Cortex of kidney (tissue), 1 donor: ENCODE data around the gene ARHGAP9.
"Not testable (repeated sequence)": the region's sequence is repeated elsewhere in the genome, so short reads cannot be mapped to it uniquely, and the experiment has no call there.

Experiments
- DNase-seq: peaks from one replicate; lab custom pipeline; 2025; lab: John Stamatoyannopoulos, UW

Gene ARHGAP9

DNA sequence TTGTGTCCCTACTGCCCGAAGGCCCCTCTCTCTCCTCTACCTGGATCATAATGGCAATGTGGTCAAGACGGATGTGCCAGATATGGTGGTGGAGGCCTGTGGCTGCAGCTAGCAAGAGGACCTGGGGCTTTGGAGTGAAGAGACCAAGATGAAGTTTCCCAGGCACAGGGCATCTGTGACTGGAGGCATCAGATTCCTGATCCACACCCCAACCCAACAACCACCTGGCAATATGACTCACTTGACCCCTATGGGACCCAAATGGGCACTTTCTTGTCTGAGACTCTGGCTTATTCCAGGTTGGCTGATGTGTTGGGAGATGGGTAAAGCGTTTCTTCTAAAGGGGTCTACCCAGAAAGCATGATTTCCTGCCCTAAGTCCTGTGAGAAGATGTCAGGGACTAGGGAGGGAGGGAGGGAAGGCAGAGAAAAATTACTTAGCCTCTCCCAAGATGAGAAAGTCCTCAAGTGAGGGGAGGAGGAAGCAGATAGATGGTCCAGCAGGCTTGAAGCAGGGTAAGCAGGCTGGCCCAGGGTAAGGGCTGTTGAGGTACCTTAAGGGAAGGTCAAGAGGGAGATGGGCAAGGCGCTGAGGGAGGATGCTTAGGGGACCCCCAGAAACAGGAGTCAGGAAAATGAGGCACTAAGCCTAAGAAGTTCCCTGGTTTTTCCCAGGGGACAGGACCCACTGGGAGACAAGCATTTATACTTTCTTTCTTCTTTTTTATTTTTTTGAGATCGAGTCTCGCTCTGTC is 22.8 kb downstream of the ARHGAP9 start:
- no peak for DNase-seq

DNA sequence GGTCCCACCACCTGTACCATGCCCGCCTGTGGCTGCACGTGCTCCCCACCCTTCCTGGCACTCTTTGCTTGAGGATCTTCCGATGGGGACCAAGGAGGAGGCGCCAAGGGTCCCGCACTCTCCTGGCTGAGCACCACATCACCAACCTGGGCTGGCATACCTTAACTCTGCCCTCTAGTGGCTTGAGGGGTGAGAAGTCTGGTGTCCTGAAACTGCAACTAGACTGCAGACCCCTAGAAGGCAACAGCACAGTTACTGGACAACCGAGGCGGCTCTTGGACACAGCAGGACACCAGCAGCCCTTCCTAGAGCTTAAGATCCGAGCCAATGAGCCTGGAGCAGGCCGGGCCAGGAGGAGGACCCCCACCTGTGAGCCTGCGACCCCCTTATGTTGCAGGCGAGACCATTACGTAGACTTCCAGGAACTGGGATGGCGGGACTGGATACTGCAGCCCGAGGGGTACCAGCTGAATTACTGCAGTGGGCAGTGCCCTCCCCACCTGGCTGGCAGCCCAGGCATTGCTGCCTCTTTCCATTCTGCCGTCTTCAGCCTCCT is 23.4 kb downstream of the ARHGAP9 start:
- no peak for DNase-seq

DNA sequence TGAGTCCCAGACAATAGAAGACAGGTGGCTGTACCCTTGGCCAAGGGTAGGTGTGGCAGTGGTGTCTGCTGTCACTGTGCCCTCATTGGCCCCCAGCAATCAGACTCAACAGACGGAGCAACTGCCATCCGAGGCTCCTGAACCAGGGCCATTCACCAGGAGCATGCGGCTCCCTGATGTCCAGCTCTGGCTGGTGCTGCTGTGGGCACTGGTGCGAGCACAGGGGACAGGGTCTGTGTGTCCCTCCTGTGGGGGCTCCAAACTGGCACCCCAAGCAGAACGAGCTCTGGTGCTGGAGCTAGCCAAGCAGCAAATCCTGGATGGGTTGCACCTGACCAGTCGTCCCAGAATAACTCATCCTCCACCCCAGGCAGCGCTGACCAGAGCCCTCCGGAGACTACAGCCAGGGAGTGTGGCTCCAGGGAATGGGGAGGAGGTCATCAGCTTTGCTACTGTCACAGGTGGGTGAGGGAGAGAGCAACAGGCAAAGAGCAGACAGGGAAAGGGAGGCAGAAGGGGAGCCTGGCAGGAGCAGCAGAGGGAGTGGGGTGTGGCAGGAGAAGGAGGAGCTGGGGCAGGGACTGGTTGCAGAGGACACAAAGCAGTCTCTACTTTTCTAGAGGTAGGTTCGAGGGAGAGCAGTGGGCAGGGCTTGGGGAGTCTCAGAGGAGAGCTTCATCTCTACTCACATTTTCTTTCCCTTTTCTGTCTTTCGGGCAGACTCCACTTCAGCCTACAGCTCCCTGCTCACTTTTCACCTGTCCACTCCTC is 24.1 kb downstream of the ARHGAP9 start:
- DNase-seq: no peak

DNA sequence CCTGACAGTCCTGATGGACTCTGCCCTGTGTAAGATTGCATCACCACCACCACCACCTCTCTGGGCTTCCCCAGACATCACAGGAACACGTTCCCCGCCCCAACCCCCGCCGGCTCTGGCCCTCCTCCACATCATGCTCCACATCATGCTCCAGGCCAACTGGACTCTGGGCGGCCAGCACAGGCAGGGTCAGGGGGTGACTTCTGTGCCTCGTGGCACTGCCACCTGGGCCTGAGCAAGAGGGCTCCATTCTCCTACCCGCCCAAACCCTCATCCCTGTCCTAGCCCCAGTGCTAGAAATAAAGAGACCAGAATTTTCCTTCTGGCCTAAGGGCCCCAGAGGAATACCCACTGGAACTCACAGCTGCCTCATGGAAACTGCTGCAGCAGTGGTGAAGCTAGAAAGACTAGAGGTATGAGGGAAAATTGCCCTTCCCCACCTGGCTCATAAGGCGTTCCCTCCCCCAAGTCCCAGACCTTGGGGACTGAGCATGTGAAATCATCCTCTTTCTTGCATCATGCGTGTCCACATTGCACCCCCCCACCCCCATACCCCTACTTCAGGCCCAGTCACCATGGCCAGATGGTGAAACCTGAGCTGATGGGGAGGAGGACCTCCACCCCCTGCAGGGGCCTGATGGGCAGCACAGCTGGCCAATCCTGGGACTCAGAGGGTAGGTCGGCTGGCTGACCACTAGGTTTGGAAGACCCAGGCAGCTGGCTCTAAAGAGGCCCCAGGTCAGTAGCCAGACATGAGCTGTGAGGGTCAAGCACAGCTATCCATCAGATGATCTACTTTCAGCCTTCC is 24.9 kb downstream of the ARHGAP9 start, which contains the start of gene INHBE:
Gene INHBE, plus strand, starts transcription at position 742 of the 808 bp plus-strand sequence. CDS start 230 bp downstream, outside the sequence.
- no peak for DNase-seq

DNA sequence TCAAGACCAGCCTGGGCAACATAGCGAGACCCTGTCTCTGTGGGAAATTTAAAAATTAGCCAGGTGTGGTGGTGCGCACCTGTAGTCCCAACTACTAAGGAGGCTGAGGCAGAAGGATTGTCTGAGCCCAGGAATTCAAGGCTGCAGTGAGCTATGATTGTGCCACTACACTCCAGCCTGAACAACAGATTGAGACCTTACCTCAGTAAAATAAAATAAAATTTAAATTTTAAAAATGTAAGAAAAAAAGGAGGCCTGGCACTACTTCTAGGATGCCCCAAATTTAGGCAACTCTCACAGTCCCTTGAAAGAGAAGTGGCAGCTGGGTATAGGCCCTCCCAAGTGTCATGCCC is 25.5 kb downstream of the ARHGAP9 start:
- no peak for DNase-seq

DNA sequence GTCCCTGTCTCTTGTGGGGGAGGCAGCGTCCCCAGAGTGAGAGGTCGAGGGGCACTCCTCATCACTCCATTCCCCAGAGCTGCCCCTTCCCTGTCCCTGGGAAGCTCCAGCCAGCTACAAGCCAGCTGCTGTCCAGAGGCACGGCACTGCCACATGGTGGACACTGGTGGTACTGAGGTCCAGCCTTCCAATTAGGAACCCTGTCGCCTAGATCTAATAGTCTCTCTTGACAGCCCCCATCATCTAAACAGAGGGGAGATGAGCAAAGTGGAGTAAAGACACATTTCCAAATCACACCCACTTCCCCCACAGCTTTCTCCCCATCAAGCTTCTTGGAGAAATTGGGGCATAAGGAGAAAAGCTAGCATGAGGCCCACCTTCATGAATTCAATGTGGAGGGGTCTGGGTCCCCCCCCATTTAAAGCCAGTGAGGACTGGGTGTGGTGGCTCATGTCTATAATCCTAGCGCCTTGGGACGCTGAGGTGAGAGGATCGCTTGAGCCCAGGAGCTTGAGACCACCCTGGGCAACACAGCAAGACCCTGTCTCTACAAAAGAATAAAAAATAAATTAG is 26.6 kb downstream of the ARHGAP9 start:
- no peak for DNase-seq

DNA sequence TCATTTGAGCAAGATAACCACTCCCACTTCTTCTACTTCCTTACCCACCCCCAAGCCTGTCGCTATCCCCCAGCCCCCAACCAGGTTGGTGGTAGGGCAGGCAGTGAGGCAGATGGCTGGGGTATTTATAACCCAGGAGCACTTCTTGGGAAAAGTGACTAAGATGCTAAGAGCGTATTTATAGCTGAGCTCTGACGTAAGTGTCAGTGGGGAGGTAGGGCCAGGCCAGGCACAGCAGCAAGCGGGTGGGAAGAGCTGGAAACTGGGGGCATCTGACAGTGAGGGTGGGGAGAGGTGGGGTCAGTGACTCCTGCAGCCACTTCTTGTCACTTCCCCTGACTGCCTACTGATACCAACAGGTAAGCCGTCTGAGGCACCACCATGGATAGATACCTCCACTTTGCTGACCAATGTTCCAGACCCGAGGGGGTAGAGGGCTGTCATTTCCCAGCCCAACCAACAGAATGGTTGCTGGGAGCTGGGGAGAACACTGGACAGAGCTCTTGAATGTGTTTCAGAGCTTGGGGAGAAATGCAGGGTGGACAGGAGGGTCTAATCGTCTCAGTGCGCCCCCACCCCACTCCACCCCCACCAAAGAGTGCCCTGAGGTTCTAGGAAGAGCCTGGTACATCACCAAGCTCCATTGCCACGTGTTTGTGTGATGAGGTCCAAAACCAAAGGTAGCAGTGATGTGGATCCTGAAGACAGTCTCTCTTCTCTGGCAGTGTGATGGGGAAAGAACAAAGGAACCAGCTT is 27.3 kb downstream of the ARHGAP9 start:
- DNase-seq: no peak

DNA sequence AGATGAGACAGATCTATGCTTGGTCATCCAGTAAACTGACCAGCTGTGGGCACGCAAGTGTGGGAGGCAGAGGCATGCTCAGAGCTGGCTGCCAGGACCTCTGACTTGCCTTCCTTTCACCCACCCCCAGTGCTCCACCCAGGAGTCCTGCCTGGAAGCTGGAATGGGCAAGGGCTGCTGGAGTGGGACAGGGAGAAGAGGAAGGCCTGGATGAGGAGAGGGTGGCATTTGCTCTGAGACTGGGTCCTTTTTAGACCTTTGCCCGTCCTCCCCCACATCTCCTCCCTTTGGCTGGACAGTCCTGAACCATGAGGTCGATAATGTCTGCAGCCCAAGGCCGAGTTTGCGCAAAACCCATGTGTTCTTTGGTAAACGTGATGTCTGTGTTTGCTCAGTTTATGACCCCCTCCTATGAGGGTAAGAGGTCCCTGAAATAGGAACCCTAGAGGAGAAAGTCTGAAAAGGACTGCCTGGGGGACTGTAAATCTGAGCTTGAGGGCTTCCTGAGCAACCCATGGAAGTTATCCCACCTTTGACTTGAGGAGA is 28.4 kb downstream of the ARHGAP9 start:
- no peak for DNase-seq

DNA sequence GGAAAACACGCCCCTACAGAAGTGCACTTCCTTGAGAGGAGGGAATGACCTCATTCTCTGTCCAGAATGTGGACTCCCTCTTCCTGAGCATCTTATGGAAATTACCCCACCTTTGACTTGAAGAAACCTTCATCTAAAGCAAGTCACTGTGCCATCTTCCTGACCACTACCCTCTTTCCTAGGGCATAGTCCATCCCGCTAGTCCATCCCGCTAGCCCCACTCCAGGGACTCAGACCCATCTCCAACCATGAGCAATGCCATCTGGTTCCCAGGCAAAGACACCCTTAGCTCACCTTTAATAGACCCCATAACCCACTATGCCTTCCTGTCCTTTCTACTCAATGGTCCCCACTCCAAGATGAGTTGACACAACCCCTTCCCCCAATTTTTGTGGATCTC is 29.6 kb downstream of the ARHGAP9 start:
- no peak for DNase-seq

DNA sequence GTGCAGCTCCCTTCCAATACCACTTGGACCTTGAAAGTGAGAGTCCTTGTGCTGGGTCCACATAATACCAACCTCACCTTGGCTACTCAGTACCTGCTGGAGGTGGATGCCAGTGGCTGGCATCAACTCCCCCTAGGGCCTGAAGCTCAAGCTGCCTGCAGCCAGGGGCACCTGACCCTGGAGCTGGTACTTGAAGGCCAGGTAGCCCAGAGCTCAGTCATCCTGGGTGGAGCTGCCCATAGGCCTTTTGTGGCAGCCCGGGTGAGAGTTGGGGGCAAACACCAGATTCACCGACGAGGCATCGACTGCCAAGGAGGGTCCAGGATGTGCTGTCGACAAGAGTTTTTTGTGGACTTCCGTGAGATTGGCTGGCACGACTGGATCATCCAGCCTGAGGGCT is 30.3 kb downstream of the ARHGAP9 start:
- no peak for DNase-seq

DNA sequence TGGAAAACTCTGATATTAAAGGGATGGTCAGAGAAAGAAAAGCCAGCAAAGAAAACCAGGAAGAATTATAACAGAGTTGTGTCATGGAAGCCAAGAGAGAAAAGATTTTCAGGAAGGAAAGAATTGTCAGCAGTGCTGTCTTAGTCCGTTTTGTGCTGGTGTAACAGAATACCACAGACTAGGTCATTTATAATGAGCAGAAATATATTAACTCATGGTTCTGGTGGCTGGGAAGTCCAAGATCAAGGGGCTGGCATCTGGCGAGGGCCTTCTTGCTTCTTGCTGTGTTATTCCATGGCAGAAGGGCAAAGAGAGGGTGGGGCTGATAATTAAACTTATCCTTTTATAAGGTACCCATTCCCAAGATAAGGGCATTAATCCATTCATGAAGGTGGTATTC is 31.0 kb downstream of the ARHGAP9 start:
- no peak for DNase-seq

DNA sequence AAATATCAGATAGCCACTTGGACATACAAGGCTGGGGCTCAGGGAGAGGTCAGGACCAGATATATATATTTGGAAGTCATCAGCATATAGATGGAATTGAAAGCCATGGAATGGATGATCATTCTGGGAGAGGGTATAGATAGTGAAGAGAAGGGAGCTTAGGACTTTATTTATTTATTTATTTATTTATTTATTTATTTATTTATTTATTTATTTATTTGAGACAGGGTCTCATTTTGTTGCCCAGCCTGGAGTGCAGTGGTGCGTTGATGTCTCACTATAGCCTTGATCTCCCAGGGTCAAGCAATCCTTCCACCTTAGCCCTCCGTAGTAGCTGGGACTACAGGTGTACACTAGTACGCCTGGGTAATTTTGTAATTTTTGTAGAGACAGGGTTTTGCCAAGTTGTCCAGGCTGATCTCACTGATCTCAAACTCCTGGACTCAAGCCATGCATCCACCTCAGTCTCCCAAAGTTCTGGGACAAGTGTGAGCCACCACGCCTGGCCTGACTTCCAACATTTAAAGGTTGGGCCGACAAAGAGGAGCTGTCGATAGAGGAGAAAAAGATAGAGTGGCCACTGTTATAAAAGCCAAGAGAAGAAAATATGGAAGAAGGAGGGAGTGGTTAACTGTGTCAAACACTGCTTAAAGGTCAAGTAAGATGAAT is 33.2 kb downstream of the ARHGAP9 start:
- no peak for DNase-seq

DNA sequence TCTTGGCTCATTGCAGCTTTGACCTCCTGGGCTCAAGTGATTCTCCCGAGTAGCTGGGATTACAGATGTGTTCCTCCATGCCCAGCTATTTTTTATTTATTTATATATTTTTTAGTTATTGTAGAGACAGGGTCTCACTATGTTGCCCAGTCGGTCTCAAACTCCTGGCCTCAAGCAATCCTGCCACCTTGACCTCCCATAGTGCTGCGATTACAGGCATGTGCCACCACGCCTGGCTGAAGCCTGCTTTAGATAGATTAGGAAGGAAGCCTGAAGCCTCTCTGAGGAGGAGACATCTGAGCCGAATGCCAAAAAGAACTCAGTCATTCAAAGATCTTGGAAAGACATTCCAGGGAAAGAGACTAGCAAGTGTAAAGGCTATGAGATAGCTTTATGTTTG is 34.9 kb downstream of the ARHGAP9 start:
- no peak for DNase-seq

DNA sequence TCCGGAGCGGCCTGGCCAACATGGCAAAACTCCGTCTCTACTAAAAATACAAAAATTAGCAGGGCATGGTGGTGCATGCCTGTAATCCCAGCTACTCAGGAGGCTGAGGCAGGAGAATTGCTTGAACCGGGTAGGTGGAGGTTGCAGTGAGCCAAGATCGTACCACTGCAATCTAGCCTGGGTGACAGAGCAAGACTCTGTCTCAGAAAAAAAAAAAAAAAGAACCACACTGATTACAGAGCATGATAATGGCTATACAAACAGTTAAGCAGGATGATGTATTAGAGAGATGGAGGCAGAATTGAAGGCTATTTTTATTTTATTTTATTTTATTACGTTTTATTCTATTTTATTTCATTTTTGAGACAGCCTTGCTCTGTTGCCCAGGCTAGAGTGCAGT is 35.3 kb downstream of the ARHGAP9 start:
- DNase-seq: not testable (repeated sequence)

DNA sequence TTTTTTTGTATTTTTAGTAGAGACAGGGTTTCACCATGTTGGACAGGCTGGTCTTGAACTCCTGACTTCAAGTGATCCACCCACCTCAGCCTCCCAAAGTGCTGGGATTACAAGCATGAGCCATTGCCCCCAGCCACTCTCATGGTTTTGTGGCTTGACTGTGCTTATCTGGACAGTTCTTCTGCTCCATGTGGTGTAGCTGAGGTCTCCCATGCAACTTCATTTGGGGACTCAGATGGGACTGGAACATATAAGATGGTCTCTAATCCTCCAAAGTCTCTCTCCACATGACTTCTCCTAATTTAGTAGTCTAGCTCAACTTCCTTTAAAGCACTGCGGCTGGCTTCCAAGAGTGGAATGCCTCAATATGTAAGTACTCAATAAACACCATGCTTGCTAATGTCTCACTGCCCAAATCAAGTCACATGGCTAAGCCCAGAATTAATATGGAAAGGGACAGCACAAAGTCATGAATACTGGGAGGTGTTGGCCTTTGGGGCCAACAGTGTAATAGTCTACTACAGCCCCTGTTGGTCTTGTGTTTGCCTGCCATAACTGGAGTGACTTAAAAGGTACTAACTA is 37.7 kb downstream of the ARHGAP9 start:
- DNase-seq: no peak

DNA sequence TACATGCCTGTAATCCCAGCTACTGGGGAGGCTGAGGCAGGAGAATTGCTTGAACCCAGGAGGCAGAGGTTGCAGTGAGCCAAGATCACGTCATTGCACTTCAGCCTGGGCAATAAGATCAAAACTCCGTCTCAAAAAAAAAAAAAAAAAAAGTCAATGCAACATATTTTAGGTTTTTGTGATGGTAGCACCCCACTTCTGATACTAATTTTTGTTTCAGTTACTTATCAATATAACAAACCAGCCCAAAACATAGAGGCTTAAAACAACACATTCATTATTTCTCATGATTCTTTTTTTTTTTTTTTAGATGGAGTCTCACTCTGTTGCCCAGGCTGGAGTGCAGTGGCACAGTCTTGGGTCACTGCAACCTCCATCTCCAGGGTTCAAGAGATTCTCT is 38.3 kb downstream of the ARHGAP9 start:
- DNase-seq: not testable (repeated sequence)

DNA sequence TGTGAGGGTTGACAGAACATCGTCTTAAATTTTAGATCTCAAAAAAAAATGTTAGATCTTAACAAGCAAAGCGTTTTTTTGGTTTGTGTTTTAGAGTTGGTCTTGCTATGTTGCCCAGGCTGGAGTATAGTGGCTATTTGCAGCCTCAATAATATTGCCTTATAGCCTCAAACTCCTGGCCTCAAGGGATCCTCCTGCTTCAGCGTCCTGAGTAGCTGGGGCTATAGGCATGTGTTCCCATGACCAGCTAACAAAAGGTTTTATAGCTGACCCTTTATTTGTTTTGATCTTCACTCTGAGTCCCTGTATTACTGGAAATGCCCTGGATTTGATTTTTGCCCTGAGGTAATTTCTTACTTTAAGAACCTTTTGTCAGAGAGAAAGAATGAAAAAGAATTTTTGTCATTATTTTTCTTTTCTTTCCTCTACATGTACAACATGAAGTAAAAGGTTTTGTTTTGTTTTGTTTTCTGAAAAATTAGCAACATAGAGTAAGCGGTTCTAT is 39.9 kb downstream of the ARHGAP9 start:
- no peak for DNase-seq

DNA sequence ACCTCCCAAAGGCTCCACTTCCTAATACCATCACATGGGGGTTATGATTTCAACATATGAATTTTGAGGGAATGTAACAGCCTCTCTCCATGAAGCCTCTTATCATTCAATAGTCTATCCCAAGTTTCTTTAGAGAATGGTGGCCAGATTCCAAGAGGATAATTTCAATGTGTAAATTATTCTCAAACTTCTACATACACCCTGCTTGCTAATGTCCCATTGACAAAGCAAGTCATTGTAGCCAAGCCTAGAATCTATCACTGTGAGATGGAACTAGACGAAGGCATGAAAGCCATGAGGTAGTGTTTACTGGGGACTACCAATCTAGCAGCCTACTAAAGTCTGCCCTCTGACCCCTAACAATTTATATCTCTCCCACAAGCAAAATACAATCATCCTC is 41.3 kb downstream of the ARHGAP9 start:
- no peak for DNase-seq

DNA sequence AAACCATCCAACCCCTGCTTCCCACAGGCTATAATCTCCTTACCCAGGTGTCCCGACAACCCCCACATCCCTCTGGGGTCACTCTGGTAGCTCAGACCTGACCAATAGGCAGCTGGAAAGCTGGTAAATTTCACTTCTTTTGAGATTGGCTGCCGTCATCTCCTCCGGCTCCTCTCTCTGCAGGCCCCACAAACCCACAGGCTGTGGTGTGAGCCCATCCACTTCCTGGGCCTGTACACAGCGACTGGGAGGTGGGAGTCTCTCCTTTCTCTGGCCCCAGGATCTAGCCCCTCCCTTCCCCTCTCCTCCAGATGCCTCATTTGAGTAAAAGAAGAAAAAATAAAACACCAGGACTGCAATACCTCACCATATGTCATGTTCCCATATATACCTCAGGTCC is 44.4 kb downstream of the ARHGAP9 start:
- DNase-seq: no peak
